ENCODE data around the gene ZCCHC3. TPM values are rescaled to one million over a fixed set of nuclear protein-coding genes. Genes with fewer than 3 reads are reported as not detected.
A peak's percentile ranks its signal among the peaks of the same experiment; 100 is the strongest.

Gene ZCCHC3
- total and polyA plus RNA-seq, 4 donors: 2.4 to 22.1 (median 5.6) TPM

- Histone ChIP-seq H3K27ac (ENCODE audit: low read depth in 1 of 2, low read length in 2 of 2) (no peak overlapping the region), H3K27me3 (ENCODE audit: control insufficient read depth in 4 of 4, insufficient read depth in 4 of 4, low read length in 3 of 4) (no peaks in the 10 kb centered on the region), H3K4me3 (ENCODE audit: low read depth in 1 of 3, low read length in 3 of 3) (no peak overlapping the region), H3K4me1 (ENCODE audit: control insufficient read depth in 4 of 4, insufficient read depth in 4 of 4, low read length in 3 of 4) (no peaks in the 10 kb centered on the region), H3K9ac (ENCODE audit: low read depth in 1 of 2, low read length in 2 of 2) (no peak overlapping the region), H3K9me3 (ENCODE audit: control insufficient read depth in 4 of 4, low read length in 3 of 4) (no peaks in the 10 kb centered on the region), H3K36me3 (ENCODE audit: control insufficient read depth in 4 of 4, insufficient read depth in 3 of 4, low read depth in 1 of 4, low read length in 3 of 4) (no peaks in the 10 kb centered on the region)
- TF ChIP-seq SP1 (IDR thresholded peaks at IDR 0.05) (no peak), CTCF (IDR thresholded peaks at IDR 0.05; ENCODE audit: low read depth, low read length, missing input control) (no peak), YY1 (IDR thresholded peaks at IDR 0.05) (no peak), FOXA2 (IDR thresholded peaks at IDR 0.05) (no peak), EGR1 (IDR thresholded peaks at IDR 0.05; ENCODE audit: low read depth in 2 of 2) (no peak), ZBTB33 (IDR thresholded peaks at IDR 0.05) (no peak)
- no peak for DNase-seq (ENCODE audit: low spot score)
- 82% methylated on average over 7 of the region's 7 CpGs for WGBS
Observed at GRCh38 chr20:308427-309038, 11.2 kb downstream of the ZCCHC3 start.

- Histone ChIP-seq H3K9me3 (ENCODE audit: control insufficient read depth in 4 of 4, low read length in 3 of 4) (no peaks in the 10 kb centered on the region), H3K27me3 (ENCODE audit: control insufficient read depth in 4 of 4, insufficient read depth in 4 of 4, low read length in 3 of 4) (no peaks in the 10 kb centered on the region), H3K4me1 (ENCODE audit: control insufficient read depth in 4 of 4, insufficient read depth in 4 of 4, low read length in 3 of 4) (no peaks in the 10 kb centered on the region), H3K27ac (ENCODE audit: low read depth in 1 of 2, low read length in 2 of 2) (peak overlapping the region; percentile 79 to 83), H3K4me3 (ENCODE audit: low read depth in 1 of 3, low read length in 3 of 3) (no peak overlapping the region), H3K36me3 (ENCODE audit: control insufficient read depth in 4 of 4, insufficient read depth in 3 of 4, low read depth in 1 of 4, low read length in 3 of 4) (no peaks in the 10 kb centered on the region), H3K9ac (ENCODE audit: low read depth in 1 of 2, low read length in 2 of 2) (peak overlapping the region; percentile 16 to 20)
- no peak for DNase-seq (ENCODE audit: low spot score)
- TF ChIP-seq RAD21 (IDR thresholded peaks at IDR 0.05) (peak in 1 of 2 donors; percentile 39), ZBTB33 (IDR thresholded peaks at IDR 0.05) (no peak)
- WGBS: 43% methylated on average over 6 of the region's 6 CpGs
Observed at GRCh38 chr20:309306-309840, 12.0 kb downstream of the ZCCHC3 start.

- peak; percentile 96 for DNase-seq (ENCODE audit: low spot score)
- WGBS: 21% methylated on average over 31 of the region's 31 CpGs
Observed at GRCh38 chr20:309841-310644, 12.7 kb downstream of the ZCCHC3 start.

More at GRCh38 chr20:309841-310644, 12.7 kb downstream of the ZCCHC3 start:
- Histone ChIP-seq H3K27me3 (ENCODE audit: control insufficient read depth in 4 of 4, insufficient read depth in 4 of 4, low read length in 3 of 4) (no peaks in the 10 kb centered on the region), H3K27ac (ENCODE audit: low read depth in 1 of 2, low read length in 2 of 2) (peak overlapping the region; percentile 79 to 83), H3K9ac (ENCODE audit: low read depth in 1 of 2, low read length in 2 of 2) (peak overlapping the region; percentile 16 to 20), H3K9me3 (ENCODE audit: control insufficient read depth in 4 of 4, low read length in 3 of 4) (no peaks in the 10 kb centered on the region), H3K4me1 (ENCODE audit: control insufficient read depth in 4 of 4, insufficient read depth in 4 of 4, low read length in 3 of 4) (no peaks in the 10 kb centered on the region), H3K36me3 (ENCODE audit: control insufficient read depth in 4 of 4, insufficient read depth in 3 of 4, low read depth in 1 of 4, low read length in 3 of 4) (no peaks in the 10 kb centered on the region), H3K4me3 (ENCODE audit: low read depth in 1 of 3, low read length in 3 of 3) (peak overlapping the region in 2 of 3 donors; percentile 12 to 16)
- TF ChIP-seq SP1 (IDR thresholded peaks at IDR 0.05) (no peak), YY1 (IDR thresholded peaks at IDR 0.05) (peak; percentile 26)

Data from liver (tissue), 9 donors.